DMS53 (cell line): ENCODE results near the gene PDE11A.
A peak's percentile ranks its signal among the peaks of the same experiment; 100 is the strongest.
"Not testable (repeated sequence)": the region's sequence is repeated elsewhere in the genome, so short reads cannot be mapped to it uniquely, and the experiment has no call there.

Source experiments
- DNase-seq: peaks from one replicate; lab custom pipeline; 2025; lab: John Stamatoyannopoulos, UW

PDE11A gene

DNA sequence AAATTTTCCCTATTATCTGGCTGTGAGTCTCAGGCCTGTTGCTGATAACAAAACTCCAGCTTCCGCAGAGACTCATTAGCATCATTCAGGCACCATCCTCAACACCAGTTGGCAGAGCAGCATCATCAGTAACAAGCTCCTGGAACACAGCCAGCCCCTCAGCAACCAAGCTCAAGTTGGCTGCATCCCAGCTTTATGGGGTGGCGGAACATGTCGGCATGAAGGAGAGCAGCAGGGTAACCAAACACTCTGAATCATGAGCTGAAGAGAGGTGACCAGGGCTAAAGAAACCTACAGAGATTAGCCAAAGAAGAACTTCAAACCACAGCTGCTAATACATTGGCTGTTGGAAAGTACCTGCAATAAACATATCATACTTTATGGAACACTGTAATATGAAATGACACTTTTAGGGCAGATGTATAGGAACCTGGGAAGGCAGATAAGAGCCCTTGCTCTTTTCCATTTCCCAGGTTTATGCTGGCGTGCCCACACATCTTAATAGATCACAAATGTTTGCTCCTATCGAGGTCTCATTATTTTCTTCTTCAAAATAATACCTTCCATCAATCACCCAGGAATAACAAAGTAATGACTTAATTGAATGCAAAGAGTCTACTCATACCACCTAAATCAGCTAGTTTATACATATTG lies 63.8 kb downstream of the PDE11A start:
- peak; percentile 56 for DNase-seq

DNA sequence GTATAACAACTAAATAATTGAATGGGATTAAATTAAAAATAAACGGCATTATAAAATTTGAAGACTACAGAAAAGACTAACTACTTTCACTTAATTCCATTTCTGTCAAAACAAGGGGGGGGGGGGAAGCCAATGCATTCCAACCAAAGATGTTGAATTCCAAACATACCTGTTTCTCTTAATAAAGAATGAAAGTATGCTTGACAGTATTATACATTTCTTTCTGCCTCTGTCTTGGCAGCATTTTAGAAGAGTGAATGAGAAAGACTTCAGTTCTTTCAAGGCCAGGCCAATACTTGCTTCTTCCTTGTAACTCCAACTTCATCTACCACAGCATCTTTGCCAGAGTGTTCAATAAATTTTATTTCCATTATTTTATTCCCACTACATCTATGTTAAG lies 65.9 kb downstream of the PDE11A start:
- DNase-seq: no peak

DNA sequence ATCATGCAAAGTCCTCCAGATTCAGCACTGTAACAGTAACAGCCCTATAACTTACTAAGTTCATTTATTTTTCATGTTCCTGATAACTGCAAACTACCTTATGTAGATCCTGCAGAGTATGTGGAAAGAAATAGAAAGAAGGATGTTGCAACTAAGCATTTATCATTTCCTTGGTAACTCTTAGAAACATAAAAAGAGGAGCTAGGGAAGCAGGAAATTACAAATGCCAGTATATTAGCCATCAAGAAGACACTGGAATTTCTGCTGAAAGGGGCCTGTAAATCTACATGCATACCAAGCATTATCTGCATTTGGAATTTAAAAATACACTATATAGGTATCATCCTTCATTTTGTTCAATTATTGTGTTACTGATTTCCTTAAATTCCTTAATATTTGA lies 66.8 kb downstream of the PDE11A start:
- DNase-seq: no peak

DNA sequence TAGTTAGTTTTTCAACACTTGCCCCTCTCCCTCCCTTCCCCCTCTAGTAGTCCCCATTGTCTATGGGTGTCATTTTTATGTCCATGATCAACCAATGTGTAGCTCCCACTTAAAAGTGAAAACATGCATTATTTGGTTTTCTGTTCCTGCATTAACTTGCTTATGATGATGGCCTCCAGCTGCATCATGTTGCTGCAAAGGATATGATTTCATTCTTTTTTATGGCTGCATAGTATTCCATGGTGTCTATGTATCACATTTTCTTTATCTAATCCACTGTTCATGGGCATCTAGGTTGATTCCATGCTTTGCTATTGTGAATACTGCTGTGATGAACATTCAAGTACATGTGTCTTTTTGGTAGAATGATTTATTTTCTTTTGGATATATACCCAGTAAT lies 70.5 kb downstream of the PDE11A start:
- DNase-seq: no peak

DNA sequence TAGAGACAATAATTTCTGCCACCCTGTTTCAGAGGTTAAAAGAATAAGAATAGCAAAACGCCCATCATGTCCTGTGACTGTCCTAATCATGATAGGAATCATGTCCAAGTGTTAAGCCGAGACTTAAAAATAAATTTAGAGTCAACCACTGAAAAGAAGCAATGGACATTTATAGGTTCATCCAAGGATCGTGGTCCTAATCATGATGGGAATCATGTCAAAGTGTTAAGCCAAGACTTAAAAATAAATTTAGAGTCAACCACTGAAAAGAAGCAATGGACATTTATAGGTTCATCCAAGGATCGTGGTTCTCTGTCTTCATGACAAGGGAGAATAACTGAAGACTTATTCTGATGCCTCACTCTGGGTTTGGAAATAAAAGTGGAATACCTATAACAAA lies 73.6 kb downstream of the PDE11A start:
- no peak for DNase-seq

GRCh38 chr2:177998006-177998405 lies 74.6 kb downstream of the PDE11A start:
- DNase-seq: no peak

DNA sequence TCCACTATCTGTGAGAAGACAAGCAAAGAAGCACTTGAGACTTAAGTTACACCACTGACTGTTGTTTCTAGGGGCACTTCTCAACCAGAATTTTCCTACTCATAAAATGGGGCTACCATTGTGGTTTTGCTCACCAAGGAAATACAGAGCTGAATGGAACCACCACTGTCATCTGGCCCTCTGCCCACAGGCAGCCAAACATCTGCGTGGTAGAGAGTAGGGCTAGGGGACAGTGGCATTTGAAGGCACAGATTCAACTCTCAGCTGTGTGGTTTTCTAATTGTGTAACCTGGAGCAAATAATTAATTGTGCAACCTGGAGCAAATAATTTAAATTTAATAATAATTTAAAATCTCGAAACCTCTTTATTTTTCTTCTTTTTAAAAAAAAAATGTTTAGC lies 79.6 kb downstream of the PDE11A start:
- no peak for DNase-seq

GRCh38 chr2:177989029-177989885 lies 83.3 kb downstream of the PDE11A start:
- no peak for DNase-seq

DNA sequence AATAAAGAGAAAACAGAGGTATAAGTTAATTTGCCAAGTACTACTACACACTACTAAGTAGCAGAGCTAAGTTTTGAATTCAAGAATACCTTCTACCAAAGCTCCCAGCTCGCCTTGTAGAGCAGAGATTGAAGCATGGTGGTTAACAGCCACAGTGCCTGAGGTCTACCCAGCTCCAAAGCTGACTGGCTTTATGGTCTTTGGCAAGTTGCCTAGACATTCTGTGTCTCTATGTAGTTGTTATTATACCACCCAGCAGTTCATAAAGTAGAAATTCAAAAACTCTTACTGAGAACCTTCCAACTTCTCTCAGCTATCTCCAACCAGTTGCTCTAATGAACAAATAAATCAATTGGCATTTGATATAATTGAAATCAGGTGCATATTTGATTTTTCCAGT lies 87.8 kb downstream of the PDE11A start:
- peak; percentile 16 for DNase-seq

DNA sequence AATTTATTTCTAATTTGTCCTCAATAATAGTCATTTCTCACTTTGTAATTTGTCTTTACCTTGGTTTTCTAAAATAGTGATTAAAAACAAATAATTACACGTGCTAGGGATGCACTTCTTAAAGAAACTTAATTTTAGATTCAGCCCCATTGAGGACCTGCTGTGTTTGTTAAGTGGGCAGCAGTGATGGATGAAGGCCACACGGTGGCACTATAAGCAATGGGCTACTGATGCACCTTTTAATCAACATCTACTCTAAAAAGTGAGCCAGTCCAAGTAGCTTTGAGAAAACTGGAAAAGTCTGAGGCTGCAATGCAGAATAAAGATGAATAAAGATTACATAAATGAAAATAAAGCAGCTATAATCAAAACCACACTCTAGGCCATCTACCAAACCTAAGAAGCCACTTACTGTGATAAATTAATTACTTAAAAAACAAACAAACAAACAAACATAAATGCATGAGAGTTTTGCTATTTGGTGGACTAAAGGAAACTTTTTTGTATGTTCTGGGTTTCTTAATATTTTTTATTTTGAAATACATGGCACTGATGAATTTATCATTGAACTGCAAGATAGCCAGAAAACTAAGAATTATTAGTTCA lies 89.3 kb downstream of the PDE11A start:
- DNase-seq: peak; percentile 88

DNA sequence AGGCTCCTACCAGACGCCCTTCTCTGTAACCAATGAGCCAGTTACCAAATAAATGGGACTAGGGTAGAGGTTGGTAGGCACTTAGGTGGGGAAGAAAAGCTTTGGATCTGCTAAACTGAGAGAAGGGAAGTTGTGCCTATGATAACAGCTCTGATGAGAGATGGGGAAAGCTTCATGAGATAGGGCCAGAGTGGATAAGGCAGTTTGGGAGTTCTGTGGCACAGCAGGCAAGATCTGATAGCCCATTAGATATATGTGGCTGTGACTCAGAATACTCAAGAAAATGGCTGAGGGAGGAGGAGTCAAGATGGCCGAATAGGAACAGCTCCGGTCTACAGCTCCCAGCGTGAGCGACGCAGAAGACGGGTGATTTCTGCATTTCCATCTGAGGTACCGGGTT lies 99.8 kb downstream of the PDE11A start:
- DNase-seq: peak; percentile 85

- DNase-seq: peak; percentile 63
These were observed 100.5 kb downstream of the PDE11A start for GRCh38 chr2:177972123-177972522.

DNA sequence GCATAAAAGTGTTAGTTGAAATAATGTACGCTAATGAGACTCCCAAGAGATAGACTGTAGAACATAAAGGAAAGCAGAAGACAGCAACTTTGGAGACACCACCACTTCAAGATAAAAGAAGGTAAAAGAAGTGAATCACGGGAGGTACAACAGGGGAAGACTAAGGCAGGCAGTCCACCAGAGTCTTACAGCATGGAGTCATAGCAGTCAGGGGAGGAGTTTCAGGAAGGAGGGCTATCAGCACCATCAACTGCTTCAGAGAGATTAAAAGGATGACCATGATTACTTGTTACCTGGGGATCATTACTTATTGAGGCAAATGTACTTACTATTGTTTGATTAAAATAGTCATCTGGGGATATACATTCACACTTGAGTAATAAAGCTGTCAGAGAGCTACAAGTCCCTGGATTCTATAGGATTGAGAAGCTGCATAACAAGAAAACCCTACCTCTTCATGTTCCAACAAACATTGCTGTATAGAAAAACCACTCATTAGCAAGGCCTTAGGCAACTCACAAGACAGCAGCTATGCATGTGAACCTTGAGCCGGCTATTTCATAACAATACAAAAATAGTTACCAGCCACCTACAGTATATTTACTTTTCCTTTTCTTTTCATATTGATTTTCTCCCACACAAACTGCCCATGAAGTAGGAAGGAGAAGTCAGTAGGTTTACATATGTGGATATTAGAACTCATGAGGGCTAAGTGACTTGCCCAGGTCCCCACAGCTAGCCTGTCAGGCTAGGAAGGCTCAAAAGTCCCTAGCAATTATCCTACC lies 101.7 kb downstream of the PDE11A start:
- no peak for DNase-seq

DNA sequence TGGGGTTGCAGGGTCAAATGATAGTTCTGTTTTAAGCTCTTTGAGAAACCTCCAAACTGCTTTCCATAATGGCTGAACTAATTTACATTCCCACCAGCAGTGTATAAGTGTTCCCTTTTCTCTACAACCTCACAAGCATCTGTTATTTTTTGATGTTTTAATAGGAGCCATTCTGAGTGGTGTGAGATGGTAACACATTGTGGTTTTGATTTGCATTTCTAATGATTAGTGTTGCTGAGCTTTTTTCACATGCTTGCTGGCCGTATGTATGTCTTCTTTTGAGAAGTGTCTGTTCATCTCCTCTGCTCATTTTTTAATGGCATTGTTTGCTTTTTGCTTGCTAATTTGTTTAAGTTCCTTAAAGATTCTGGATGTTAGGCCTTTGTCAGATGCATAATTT lies 107.7 kb downstream of the PDE11A start:
- no peak for DNase-seq

DNA sequence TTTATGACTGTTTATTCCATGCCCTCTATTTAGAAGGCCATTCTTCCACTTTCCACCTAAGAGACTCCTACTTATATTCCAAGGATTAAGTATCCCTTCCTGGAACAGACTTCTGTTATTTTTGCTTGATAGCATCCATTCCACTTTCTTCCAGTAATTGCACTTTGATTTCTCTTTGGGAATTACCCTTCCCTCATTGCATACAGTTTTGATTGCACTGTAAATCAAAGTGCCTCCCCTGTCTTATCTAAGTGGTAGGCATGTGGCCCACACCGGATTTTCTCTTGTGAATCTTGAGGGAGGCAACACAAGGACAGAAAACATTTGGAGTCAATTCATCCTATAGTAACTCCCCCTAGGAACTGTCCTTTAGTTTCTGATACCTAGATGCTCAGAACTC lies 120.4 kb downstream of the PDE11A start:
- DNase-seq: no peak

DNA sequence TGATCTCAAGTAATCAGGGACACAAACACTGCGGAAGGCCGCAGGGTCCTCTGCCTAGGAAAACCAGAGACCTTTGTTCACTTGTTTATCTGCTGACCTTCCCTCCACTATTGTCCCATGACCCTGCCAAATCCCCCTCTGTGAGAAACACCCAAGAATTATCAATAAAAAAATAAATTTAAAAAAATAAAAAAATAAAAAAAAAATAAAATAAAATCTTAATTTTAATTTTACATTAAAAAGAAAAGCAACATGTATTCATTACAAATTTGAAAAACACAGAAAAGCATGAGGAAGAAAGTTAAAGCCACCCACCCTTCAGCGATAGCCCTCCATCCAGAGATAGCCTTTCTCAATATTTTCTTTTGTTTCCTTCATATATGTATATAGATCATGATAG lies 125.0 kb downstream of the PDE11A start:
- not testable (repeated sequence) for DNase-seq

GRCh38 chr2:177944530-177944929 lies 128.0 kb downstream of the PDE11A start:
- not testable (repeated sequence) for DNase-seq

DNA sequence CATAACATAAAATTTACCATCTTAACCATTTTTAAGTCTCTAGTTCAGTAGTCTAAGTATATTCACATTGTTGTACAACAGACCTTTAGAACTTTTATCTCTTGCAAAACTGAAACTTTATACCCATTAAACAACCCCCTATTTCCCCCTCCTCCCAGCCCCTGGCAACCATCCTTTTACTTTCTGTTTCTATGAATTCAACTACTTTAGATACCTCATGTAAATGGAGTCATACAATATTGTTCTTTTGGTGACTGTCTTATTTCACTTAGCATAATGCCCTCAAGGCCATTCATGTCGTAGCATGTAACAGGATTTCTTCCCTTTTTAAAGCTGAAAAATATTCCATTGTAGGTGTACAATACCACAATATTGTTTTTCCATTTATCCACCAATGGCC lies 129.8 kb downstream of the PDE11A start:
- DNase-seq: no peak

DNA sequence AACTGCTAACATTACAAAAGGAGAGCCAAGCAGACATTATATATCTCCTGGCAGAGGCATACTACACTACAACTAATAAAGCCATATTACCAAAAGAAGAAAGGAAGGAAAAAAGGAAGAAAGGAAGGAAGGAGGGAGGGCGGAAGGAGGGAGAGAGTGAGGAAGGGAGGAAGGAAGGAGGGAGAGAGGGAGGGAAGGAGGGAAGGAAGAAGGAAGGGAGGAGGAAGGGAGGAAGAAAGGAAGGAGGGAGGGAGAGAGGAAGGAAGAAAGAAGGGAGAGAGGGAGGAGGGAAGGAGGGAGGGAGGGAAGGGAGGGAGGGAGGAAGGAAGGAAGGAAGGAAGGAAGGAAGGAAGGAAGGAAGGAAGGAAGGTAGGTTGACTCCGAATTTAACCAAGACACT lies 133.4 kb downstream of the PDE11A start:
- no peak for DNase-seq

DNA sequence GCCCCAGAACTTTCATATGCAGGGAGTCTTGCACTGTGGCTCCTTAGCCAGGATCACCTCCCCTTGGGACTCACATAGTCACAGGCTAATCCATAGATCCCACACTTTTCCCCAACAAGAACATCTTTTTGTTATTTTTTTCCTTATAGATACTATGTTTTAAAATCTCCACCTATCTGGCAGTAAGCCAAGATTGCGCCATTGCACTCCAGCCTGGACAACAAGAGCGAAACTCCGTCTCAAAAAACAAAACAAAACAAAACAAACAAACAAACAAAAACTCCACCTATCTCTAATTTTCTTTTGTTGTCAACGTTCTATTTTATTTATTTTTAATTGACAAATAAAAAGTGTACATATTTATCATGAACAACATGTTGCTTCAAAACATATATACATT lies 141.7 kb downstream of the PDE11A start:
- DNase-seq: no peak

- DNase-seq: peak; percentile 69
These were observed 142.7 kb downstream of the PDE11A start for GRCh38 chr2:177929662-177930522.
